Measurements from ENCODE around the gene PLD4. TPM values are rescaled to one million over a fixed set of nuclear protein-coding genes. Genes with fewer than 3 reads are reported as not detected.
"Not testable (repeated sequence)": the region's sequence is repeated elsewhere in the genome, so short reads cannot be mapped to it uniquely, and the experiment has no call there.

The PLD4 gene
- total RNA-seq, 1 experiment from 2014 or later: 0.15 TPM

DNA sequence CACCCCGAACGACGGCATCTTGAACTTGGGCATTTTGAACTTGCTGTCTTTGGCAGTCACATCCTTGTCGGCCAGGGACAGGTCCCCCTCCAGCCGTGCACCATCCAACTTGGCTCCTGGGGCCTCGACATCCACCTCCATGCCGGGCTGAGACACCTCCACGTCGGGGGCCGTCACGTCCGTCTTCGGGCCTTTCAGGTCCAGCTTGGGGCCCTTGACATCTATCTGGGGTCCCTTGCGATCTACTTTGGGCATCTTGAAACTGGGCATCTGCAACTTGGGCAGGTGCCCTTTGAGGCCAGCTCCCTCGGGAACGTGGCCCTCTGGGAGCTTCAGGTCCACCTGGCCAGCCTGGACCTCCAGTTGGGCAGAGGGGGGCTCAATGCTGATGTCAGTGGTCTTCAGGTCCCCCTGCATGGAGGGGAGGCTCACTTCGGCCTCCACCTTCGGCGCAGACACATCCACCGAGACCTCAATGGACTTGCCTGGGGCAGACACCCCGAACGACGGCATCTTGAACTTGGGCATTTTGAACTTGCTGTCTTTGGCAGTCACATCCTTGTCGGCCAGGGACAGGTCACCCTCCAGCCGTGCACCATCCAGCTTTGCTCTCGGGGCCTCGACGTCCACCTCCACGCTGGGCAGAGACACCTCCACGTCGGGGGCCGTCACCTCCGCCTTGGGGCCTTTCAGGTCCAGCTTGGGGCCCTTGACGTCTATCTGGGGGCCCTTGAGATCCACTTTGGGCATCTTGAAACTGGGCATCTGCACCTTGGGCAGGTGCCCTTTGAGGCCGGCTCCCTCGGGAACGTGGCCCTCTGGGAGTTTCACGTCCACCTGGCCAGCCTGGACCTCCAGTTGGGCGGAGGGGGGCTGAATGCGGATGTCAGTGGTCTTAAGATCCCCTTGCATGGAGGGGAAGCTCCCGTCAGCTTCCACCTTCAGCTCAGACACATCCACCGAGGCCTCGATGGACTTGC is 21.6 kb downstream of the PLD4 start:
- H3K36me3 ChIP-seq (ENCODE audit: control insufficient read depth, insufficient read depth, low read length); H3K27ac ChIP-seq (ENCODE audit: low read length); POLR2A ChIA-PET: not testable (repeated sequence)

GRCh38 chr14:104947201-104947600 is 22.5 kb downstream of the PLD4 start:
- intact Hi-C loops (cut with micrococcal nuclease; ENCODE audit: unreplicated experiment); H3K27me3 ChIP-seq (ENCODE audit: control insufficient read depth, insufficient read depth, low read length); H3K36me3 ChIP-seq (ENCODE audit: control insufficient read depth, insufficient read depth, low read length); ATAC-seq; H3K4me3 ChIP-seq (ENCODE audit: low read depth in 2 of 2, low read length in 2 of 2); H3K27ac ChIP-seq (ENCODE audit: low read length); BruUV-seq (replicated peaks); H3K4me1 ChIP-seq (ENCODE audit: control insufficient read depth, insufficient read depth, low read length); H3K9me3 ChIP-seq (ENCODE audit: control insufficient read depth, insufficient read depth, low read depth, low read length); in situ Hi-C loops (cut with HindIII; ENCODE audit: low pct_unique_long_range_greater_than_20kb, low sequenced_read_pairs); CTCF ChIA-PET; DNase-seq (ENCODE audit: low read depth, low spot score): not testable (repeated sequence)
- POLR2A ChIA-PET: interaction anchor here (0.6 kb wide), 1 partner anchor 17 kb away, joined by 5 read pairs; no protein-coding TSS in a partner anchor

More for the DNA sequence above, 21.6 kb downstream of the PLD4 start:
- H3K9me3 ChIP-seq (ENCODE audit: control insufficient read depth, insufficient read depth, low read depth, low read length); DNase-seq (ENCODE audit: low read depth, low spot score); H3K4me3 ChIP-seq (ENCODE audit: low read depth in 2 of 2, low read length in 2 of 2); CTCF ChIA-PET; H3K27me3 ChIP-seq (ENCODE audit: control insufficient read depth, insufficient read depth, low read length); intact Hi-C loops (cut with micrococcal nuclease; ENCODE audit: unreplicated experiment); H3K4me1 ChIP-seq (ENCODE audit: control insufficient read depth, insufficient read depth, low read length); ATAC-seq; BruUV-seq (replicated peaks); in situ Hi-C loops (cut with HindIII; ENCODE audit: low pct_unique_long_range_greater_than_20kb, low sequenced_read_pairs): not testable (repeated sequence)

- in situ Hi-C loops (cut with HindIII; ENCODE audit: low pct_unique_long_range_greater_than_20kb, low sequenced_read_pairs); CTCF ChIA-PET; BruUV-seq (replicated peaks): not testable (repeated sequence)
These were observed 23.4 kb downstream of the PLD4 start for GRCh38 chr14:104947881-104948735.

GRCh38 chr14:104948736-104949031 is 24.0 kb downstream of the PLD4 start:
- H3K4me1 ChIP-seq (ENCODE audit: control insufficient read depth, insufficient read depth, low read length): no peaks in the 10 kb centered on the region
- ChIA-PET POLR2A (no interaction called here), CTCF (no interaction called here)
- in situ Hi-C loops (cut with HindIII; ENCODE audit: low pct_unique_long_range_greater_than_20kb, low sequenced_read_pairs) (no loop called here), intact Hi-C loops (cut with micrococcal nuclease; ENCODE audit: unreplicated experiment) (no loop called here)
- no TSS peak for BruUV-seq (replicated peaks)
- H3K36me3 ChIP-seq (ENCODE audit: control insufficient read depth, insufficient read depth, low read length): no peaks in the 10 kb centered on the region
- ATAC-seq (no peak), DNase-seq (ENCODE audit: low read depth, low spot score) (no peak)
- no peaks in the 10 kb centered on the region for H3K9me3 ChIP-seq (ENCODE audit: control insufficient read depth, insufficient read depth, low read depth, low read length)
- TF ChIP-seq POLR2AphosphoS5 (IDR thresholded peaks at IDR 0.05; ENCODE audit: low read depth, low read length) (no peak), TCF7L2 (IDR thresholded peaks at IDR 0.05; ENCODE audit: low read depth, low read length) (no peak)
- H3K27ac ChIP-seq (ENCODE audit: low read length): no peak overlapping the region
- H3K27me3 ChIP-seq (ENCODE audit: control insufficient read depth, insufficient read depth, low read length): no peaks in the 10 kb centered on the region
- no peak overlapping the region for H3K4me3 ChIP-seq (ENCODE audit: low read depth in 2 of 2, low read length in 2 of 2)

More at GRCh38 chr14:104947881-104948735, 23.4 kb downstream of the PLD4 start:
- DNase-seq (ENCODE audit: low read depth, low spot score); ATAC-seq; H3K27ac ChIP-seq (ENCODE audit: low read length); H3K36me3 ChIP-seq (ENCODE audit: control insufficient read depth, insufficient read depth, low read length); H3K4me1 ChIP-seq (ENCODE audit: control insufficient read depth, insufficient read depth, low read length); H3K4me3 ChIP-seq (ENCODE audit: low read depth in 2 of 2, low read length in 2 of 2); H3K9me3 ChIP-seq (ENCODE audit: control insufficient read depth, insufficient read depth, low read depth, low read length); H3K27me3 ChIP-seq (ENCODE audit: control insufficient read depth, insufficient read depth, low read length); intact Hi-C loops (cut with micrococcal nuclease; ENCODE audit: unreplicated experiment): not testable (repeated sequence)
- POLR2A ChIA-PET: interaction anchor here (0.6 kb wide), 1 partner anchor 16 kb away, joined by 5 read pairs; no protein-coding TSS in a partner anchor

- in situ Hi-C loops (cut with HindIII; ENCODE audit: low pct_unique_long_range_greater_than_20kb, low sequenced_read_pairs); CTCF ChIA-PET; H3K27me3 ChIP-seq (ENCODE audit: control insufficient read depth, insufficient read depth, low read length); ATAC-seq; H3K9me3 ChIP-seq (ENCODE audit: control insufficient read depth, insufficient read depth, low read depth, low read length); POLR2A ChIA-PET; H3K4me1 ChIP-seq (ENCODE audit: control insufficient read depth, insufficient read depth, low read length); intact Hi-C loops (cut with micrococcal nuclease; ENCODE audit: unreplicated experiment); BruUV-seq (replicated peaks); H3K27ac ChIP-seq (ENCODE audit: low read length); H3K36me3 ChIP-seq (ENCODE audit: control insufficient read depth, insufficient read depth, low read length); DNase-seq (ENCODE audit: low read depth, low spot score); H3K4me3 ChIP-seq (ENCODE audit: low read depth in 2 of 2, low read length in 2 of 2): not testable (repeated sequence)
These were observed 24.8 kb downstream of the PLD4 start for GRCh38 chr14:104949406-104949955.
